ENCODE data around the gene INPPL1. TPM values are rescaled to one million over a fixed set of nuclear protein-coding genes. Genes with fewer than 3 reads are reported as not detected.
"Not testable (repeated sequence)": the region's sequence is repeated elsewhere in the genome, so short reads cannot be mapped to it uniquely, and the experiment has no call there.

The INPPL1 gene
- total RNA-seq, 1 donor from 2014 or later: 37.7 TPM

- DNase-seq: no peak
These were observed 18.8 kb downstream of the INPPL1 start for GRCh38 chr11:72243173-72244059.

GRCh38 chr11:72244060-72244360, 19.4 kb downstream of the INPPL1 start, which contains the start of gene PHOX2A:
PHOX2A (minus strand) TSS chr11:72244176; CDS start chr11:72244004, 172 bp downstream.
- no peak for DNase-seq

GRCh38 chr11:72244361-72245262, 20.0 kb downstream of the INPPL1 start:
- DNase-seq: no peak

GRCh38 chr11:72245263-72245816, 20.8 kb downstream of the INPPL1 start:
- no peak for DNase-seq

GRCh38 chr11:72247584-72247983, 23.0 kb downstream of the INPPL1 start:
- no peak for DNase-seq

GRCh38 chr11:72249961-72250360, 25.4 kb downstream of the INPPL1 start:
- DNase-seq: no peak

GRCh38 chr11:72250661-72251464, 26.3 kb downstream of the INPPL1 start:
- DNase-seq: no peak

- DNase-seq: no peak
These were observed 27.0 kb downstream of the INPPL1 start for GRCh38 chr11:72251614-72252013.

- no peak for DNase-seq
These were observed 28.8 kb downstream of the INPPL1 start for GRCh38 chr11:72253392-72253791.

- no peak for DNase-seq
These were observed 29.9 kb downstream of the INPPL1 start for GRCh38 chr11:72254299-72254993.

- DNase-seq: no peak
These were observed 33.0 kb downstream of the INPPL1 start for GRCh38 chr11:72257570-72257969.

- no peak for DNase-seq
These were observed 34.9 kb downstream of the INPPL1 start for GRCh38 chr11:72259490-72259889.

GRCh38 chr11:72260574-72260973, 36.0 kb downstream of the INPPL1 start:
- no peak for DNase-seq

GRCh38 chr11:72263361-72263760, 38.8 kb downstream of the INPPL1 start:
- DNase-seq: no peak

- DNase-seq: no peak
These were observed 41.4 kb downstream of the INPPL1 start for GRCh38 chr11:72265951-72266350.

GRCh38 chr11:72266960-72267359, 42.4 kb downstream of the INPPL1 start:
- DNase-seq: not testable (repeated sequence)

- DNase-seq: no peak
These were observed 43.5 kb downstream of the INPPL1 start for GRCh38 chr11:72267956-72268617.

- DNase-seq: no peak
These were observed 47.4 kb downstream of the INPPL1 start for GRCh38 chr11:72271980-72272379.

- no peak for DNase-seq
These were observed 49.9 kb downstream of the INPPL1 start for GRCh38 chr11:72274435-72274834.

GRCh38 chr11:72278905-72279304, 54.3 kb downstream of the INPPL1 start:
- DNase-seq: no peak

- DNase-seq: no peak
These were observed 55.5 kb downstream of the INPPL1 start for GRCh38 chr11:72280037-72280436.
